GM23248 (cell line): ENCODE measurements around the gene RAMP3. TPM values are rescaled to one million over a fixed set of nuclear protein-coding genes. Genes with fewer than 3 reads are reported as not detected.

Experiments used
- DNase-seq: peaks from one replicate; pipeline ENCODE4 v3.0.0-alpha.2; 2015
- H2AFZ ChIP-seq: fragments of 200-600 bp; sonication (generic); 2 replicates; pipeline ENCODE4 v1.6.1; 2016; ENCODE audit warnings: antibody characterized with exemption
- H3F3A ChIP-seq: fragments of 200-600 bp; sonication (generic); 2 replicates; pipeline ENCODE4 v1.6.1; 2016; ENCODE audit warnings: mild to moderate bottlenecking, antibody characterized with exemption, mixed run types; ENCODE audit not compliant: insufficient read depth
- H3K27ac ChIP-seq: fragments of 200-600 bp; sonication (generic); 2 replicates; pipeline ENCODE4 v1.5.1; 2016; ENCODE audit warnings: mild to moderate bottlenecking
- H3K27me3 ChIP-seq: fragments of 200-600 bp; sonication (generic); replicated peaks from 2 replicates; pipeline ENCODE4 v1.6.1; 2016; ENCODE audit warnings: mild to moderate bottlenecking; ENCODE audit not compliant: insufficient read depth
- H3K36me3 ChIP-seq: fragments of 200-600 bp; sonication (generic); 2 replicates; pipeline ENCODE4 v1.6.1; 2016; ENCODE audit warnings: low read depth, mild to moderate bottlenecking
- H3K4me1 ChIP-seq: fragments of 200-600 bp; sonication (generic); 2 replicates; pipeline ENCODE4 v1.6.1; 2016; ENCODE audit warnings: mild to moderate bottlenecking; ENCODE audit not compliant: insufficient read depth
- H3K4me2 ChIP-seq: fragments of 200-600 bp; sonication (generic); one replicate; pipeline ENCODE4 v1.6.1; 2016; ENCODE audit warnings: mild to moderate bottlenecking; ENCODE audit not compliant: unreplicated experiment
- H3K4me3 ChIP-seq: fragments of 200-600 bp; sonication (generic); 2 replicates; pipeline ENCODE4 v1.5.1; 2016; ENCODE audit warnings: mild to moderate bottlenecking
- H3K79me2 ChIP-seq: fragments of 200-600 bp; sonication (generic); 2 replicates; pipeline ENCODE4 v1.6.1; 2016; ENCODE audit warnings: mild to moderate bottlenecking; ENCODE audit not compliant: insufficient read depth
- H3K9ac ChIP-seq: fragments of 200-600 bp; sonication (generic); 2 replicates; pipeline ENCODE4 v1.6.1; 2016; ENCODE audit warnings: mild to moderate bottlenecking
- H3K9me2 ChIP-seq: fragments of 200-600 bp; sonication (generic); 2 replicates; pipeline ENCODE4 v1.6.1; 2016; ENCODE audit warnings: mixed run types, mild to moderate bottlenecking, moderate library complexity; ENCODE audit not compliant: insufficient read depth
- H3K9me3 ChIP-seq: fragments of 200-600 bp; sonication (generic); one replicate; pipeline ENCODE4 v1.6.1; 2017; ENCODE audit warnings: low read depth
- H4K20me1 ChIP-seq: fragments of 200-600 bp; sonication (generic); 2 replicates; pipeline ENCODE4 v1.6.0; 2016; ENCODE audit not compliant: insufficient read depth
- EZH2 ChIP-seq: fragments of 200-600 bp; sonication (generic); IDR thresholded peaks from 2 replicates; pipeline ENCODE4 v1.6.1; 2018; ENCODE audit warnings: antibody characterized with exemption, mild to moderate bottlenecking; ENCODE audit not compliant: insufficient read depth, poor library complexity, severe bottlenecking
- EZH2phosphoT487 ChIP-seq: fragments of 200-600 bp; sonication (generic); IDR thresholded peaks from 2 replicates; pipeline ENCODE4 v1.6.1; 2018; ENCODE audit warnings: antibody characterized with exemption, moderate library complexity, mild to moderate bottlenecking, low read depth; ENCODE audit not compliant: insufficient read depth
- WGBS, 2 experiments: methylation state at CpG; one replicate each; pipeline ENCODE4 v1.1.6; 2015 to 2017; ENCODE audit warnings: low lambda C conversion rate in 2 of 2, low coverage in 1 of 2; ENCODE audit errors: missing lambda C conversion rate in 2 of 2; 5-methylcytosine and 5-hydroxymethylcytosine counted together
- in situ Hi-C: fragments of 300-500 bp; cut with MboI; formaldehyde crosslinking; loops from 2 replicates; pipeline ENCODE4 v1.15.0; 2020
- polyA plus RNA-seq: library from polyadenylated mRNA; unstranded; fragments of >200 nt; fragmentation: Nextera tagmentation; extraction: Ambion mirVana; gene quantifications from 2 replicates; pipeline ENCODE4 v1.2.1, GENCODE V29; 2016
- total RNA-seq: library from RNA; depleted of rRNA; stranded (reverse); fragments of >200 nt; shearing (Covaris generic); gene quantifications from 2 replicates; pipeline ENCODE4 v1.2.3, GENCODE V29; 2014

RAMP3 gene
- total and polyA plus RNA-seq, 2 experiments from 2014 or later, result not detected

- WGBS, 2 experiments, result 34 to 35% methylated on average over 7 of the region's 7 CpGs
- Histone ChIP-seq H3F3A (no peaks in the 10 kb centered on the region), H3K4me1 (no peaks in the 10 kb centered on the region), H3K79me2 (no peaks in the 10 kb centered on the region), H3K9ac (no peak overlapping the region), H3K4me2 (no peak overlapping the region), H3K36me3 (no peaks in the 10 kb centered on the region), H3K27me3 (no peaks in the 10 kb centered on the region; the same call in none of the 2 replicates), H4K20me1 (no peaks in the 10 kb centered on the region), H3K27ac (no peak overlapping the region), H3K9me2 (no peaks in the 10 kb centered on the region), H3K4me3 (no peak overlapping the region), H2AFZ (no peak overlapping the region), H3K9me3 (no peaks in the 10 kb centered on the region)
- in situ Hi-C loops, result no loop called here
- TF ChIP-seq EZH2 (no peak), EZH2phosphoT487 (no peak)
- DNase-seq, result no peak
Measured at GRCh38 chr7:45185028-45185863, 27.7 kb downstream of the RAMP3 start.

DNA sequence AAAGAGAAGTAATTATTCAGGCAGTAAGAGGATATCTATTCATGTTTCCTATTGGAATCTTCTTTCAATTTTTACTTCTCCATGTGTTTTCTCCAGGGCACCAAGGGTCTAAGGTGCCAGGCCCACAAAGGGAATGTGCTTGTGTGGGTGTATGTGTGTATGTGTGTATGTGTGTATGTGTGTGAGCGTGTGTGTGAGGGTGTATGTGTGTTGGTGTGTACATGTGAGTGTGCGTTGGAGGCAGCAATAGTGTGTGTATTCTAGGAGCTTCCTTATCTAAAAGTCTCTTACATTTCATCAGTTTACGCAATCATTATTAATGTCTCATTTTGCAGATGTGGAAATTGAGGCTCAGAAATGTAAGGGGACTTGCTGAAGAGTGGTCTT, 28.3 kb downstream of the RAMP3 start:
- H3K9me2 ChIP-seq, result no peaks in the 10 kb centered on the region
- no peak overlapping the region for H3K4me2 ChIP-seq
- no peaks in the 10 kb centered on the region for H4K20me1 ChIP-seq
- H3K9ac ChIP-seq, result no peak overlapping the region
- no peak overlapping the region for H3K27ac ChIP-seq
- no peaks in the 10 kb centered on the region for H3F3A ChIP-seq
- WGBS, 2 experiments, result 47 to 53% methylated on average over 3 of the region's 3 CpGs
- no peaks in the 10 kb centered on the region for H3K36me3 ChIP-seq
- H2AFZ ChIP-seq, result no peak overlapping the region
- no peak overlapping the region for H3K4me3 ChIP-seq
- no peaks in the 10 kb centered on the region for H3K9me3 ChIP-seq
- TF ChIP-seq EZH2phosphoT487 (no peak), EZH2 (no peak)
- H3K79me2 ChIP-seq, result no peaks in the 10 kb centered on the region
- H3K27me3 ChIP-seq, result peaks cover under 1% of the 10 kb centered on the region
- in situ Hi-C loops, result no loop called here
- no peaks in the 10 kb centered on the region for H3K4me1 ChIP-seq
- no peak for DNase-seq

DNA sequence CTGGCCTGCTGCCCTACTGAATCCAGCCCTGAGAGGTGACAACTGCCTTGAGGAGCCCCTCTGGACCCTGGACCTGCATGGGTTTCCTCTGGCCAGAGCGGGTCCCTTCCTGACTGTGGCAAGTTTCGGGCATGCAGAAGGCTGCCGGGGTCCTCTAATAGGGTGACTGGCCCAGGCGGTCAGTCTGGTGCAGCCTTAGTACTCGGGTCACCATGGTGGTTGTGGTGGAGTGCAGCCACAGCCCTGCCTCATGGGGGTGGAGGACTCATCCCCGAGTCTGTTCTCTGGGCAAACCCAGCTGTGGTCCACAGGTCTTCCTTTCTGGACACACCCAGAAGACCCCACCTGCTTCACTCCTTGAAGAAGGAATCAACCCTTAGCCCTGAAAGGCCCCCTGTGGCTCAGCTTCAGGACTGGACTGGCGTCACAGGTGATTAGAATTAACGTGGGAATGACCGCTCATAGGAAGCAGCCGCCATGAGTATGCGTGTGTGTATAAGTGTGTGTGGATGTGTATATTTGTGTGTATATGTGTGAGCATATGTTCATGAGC, 28.7 kb downstream of the RAMP3 start:
- WGBS, 2 experiments, result 65 to 70% methylated on average over 11 of the region's 11 CpGs

DNA sequence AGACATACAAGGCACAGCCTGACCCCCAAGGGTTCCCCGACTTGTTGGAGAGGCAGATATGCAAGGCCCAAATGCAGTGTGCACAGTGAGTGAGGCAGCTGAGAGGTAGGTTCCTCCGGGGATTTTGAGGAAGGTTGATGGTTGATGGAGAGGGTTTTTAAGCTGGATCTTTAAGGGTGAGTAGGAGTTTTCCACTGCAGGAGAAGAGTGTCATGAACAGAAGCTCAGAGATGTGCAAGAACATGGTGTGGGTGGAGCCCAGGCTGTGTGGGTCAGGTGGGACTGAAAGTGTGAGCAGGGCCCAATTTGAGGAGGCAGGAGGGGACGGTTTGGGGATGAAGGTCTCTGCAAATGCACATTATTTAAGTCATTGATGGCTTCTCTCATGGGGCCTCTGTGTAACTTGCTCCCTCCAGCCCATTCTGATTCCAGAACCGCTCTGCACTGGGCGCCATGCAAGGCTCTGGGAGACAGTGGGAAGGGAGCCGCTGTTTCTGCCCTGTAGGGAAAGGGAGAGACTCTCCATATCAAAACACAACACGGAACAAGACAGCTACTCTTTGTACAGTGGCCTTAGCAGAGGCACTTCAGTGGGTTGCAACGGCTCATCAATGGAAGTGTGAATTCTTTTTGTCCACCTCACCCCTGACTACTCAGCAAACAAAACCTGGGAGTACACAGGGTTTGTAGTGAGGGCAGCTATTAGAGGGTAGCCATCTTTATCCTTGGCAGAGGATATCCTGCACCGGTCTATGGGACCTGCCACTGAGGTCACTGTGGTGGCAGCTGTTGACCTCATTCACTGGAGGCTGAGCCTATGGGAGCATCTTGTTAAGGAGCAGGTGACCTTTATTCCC, 29.7 kb downstream of the RAMP3 start:
- Histone ChIP-seq H3K27ac (no peak overlapping the region), H3K9me3 (no peaks in the 10 kb centered on the region), H3K9me2 (no peaks in the 10 kb centered on the region), H3K4me1 (no peaks in the 10 kb centered on the region), H3K79me2 (no peaks in the 10 kb centered on the region), H2AFZ (no peak overlapping the region), H3K36me3 (no peaks in the 10 kb centered on the region), H3K4me3 (no peak overlapping the region), H4K20me1 (no peaks in the 10 kb centered on the region), H3K9ac (no peak overlapping the region), H3F3A (no peaks in the 10 kb centered on the region), H3K27me3 (peaks cover 15% of the 10 kb centered on the region), H3K4me2 (no peak overlapping the region)
- no peak for DNase-seq
- WGBS, 2 experiments, result 52 to 55% methylated on average over 9 of the region's 9 CpGs
- TF ChIP-seq EZH2, result no peak
- no peak for TF ChIP-seq EZH2phosphoT487
- in situ Hi-C loops, result no loop called here

More for the DNA sequence above, 28.7 kb downstream of the RAMP3 start:
- no peak for DNase-seq
- Histone ChIP-seq H3K36me3 (no peaks in the 10 kb centered on the region), H2AFZ (no peak overlapping the region), H3K9me2 (no peaks in the 10 kb centered on the region), H3K27ac (no peak overlapping the region), H3K4me1 (no peaks in the 10 kb centered on the region), H3K4me3 (no peak overlapping the region), H3K79me2 (no peaks in the 10 kb centered on the region), H4K20me1 (no peaks in the 10 kb centered on the region), H3K27me3 (peaks cover 5% of the 10 kb centered on the region), H3K4me2 (no peak overlapping the region), H3F3A (no peaks in the 10 kb centered on the region), H3K9me3 (no peaks in the 10 kb centered on the region), H3K9ac (no peak overlapping the region)
- in situ Hi-C loops, result no loop called here
- TF ChIP-seq EZH2 (no peak), EZH2phosphoT487 (no peak)
